ENCODE data around the gene PHB1. TPM values are rescaled to one million over a fixed set of nuclear protein-coding genes. Genes with fewer than 3 reads are reported as not detected.
"Not testable (repeated sequence)": the region's sequence is repeated elsewhere in the genome, so short reads cannot be mapped to it uniquely, and the experiment has no call there.

The PHB1 gene
- total RNA-seq, 1 donor from 2014 or later, result 199 TPM

- DNase-seq (ENCODE audit: low read depth, low spot score), result no peak
Measured at GRCh38 chr17:49406421-49407061, 8.1 kb downstream of the PHB1 start.

- DNase-seq (ENCODE audit: low read depth, low spot score), result no peak
Measured at GRCh38 chr17:49404906-49405305, 9.8 kb downstream of the PHB1 start.

GRCh38 chr17:49404361-49404760, 10.3 kb downstream of the PHB1 start:
- no peak for DNase-seq (ENCODE audit: low read depth, low spot score)

- no peak for DNase-seq (ENCODE audit: low read depth, low spot score)
Measured at GRCh38 chr17:49403514-49404289, 11.0 kb downstream of the PHB1 start.

GRCh38 chr17:49402706-49403105, 12.0 kb downstream of the PHB1 start:
- no peak for DNase-seq (ENCODE audit: low read depth, low spot score)

- DNase-seq (ENCODE audit: low read depth, low spot score), result no peak
Measured at GRCh38 chr17:49401971-49402611, 12.6 kb downstream of the PHB1 start.

GRCh38 chr17:49399995-49400394, 14.7 kb downstream of the PHB1 start:
- DNase-seq (ENCODE audit: low read depth, low spot score), result no peak

- no peak for DNase-seq (ENCODE audit: low read depth, low spot score)
Measured at GRCh38 chr17:49397586-49397985, 17.1 kb downstream of the PHB1 start.

GRCh38 chr17:49393491-49394255, 21.0 kb downstream of the PHB1 start:
- no peak for DNase-seq (ENCODE audit: low read depth, low spot score)

- no peak for DNase-seq (ENCODE audit: low read depth, low spot score)
Measured at GRCh38 chr17:49390548-49391324, 23.9 kb downstream of the PHB1 start.

- not testable (repeated sequence) for DNase-seq (ENCODE audit: low read depth, low spot score)
Measured at GRCh38 chr17:49389514-49390347, 25.0 kb downstream of the PHB1 start.

GRCh38 chr17:49388692-49389513, 25.8 kb downstream of the PHB1 start:
- no peak for DNase-seq (ENCODE audit: low read depth, low spot score)

GRCh38 chr17:49388290-49388640, 26.4 kb downstream of the PHB1 start:
- DNase-seq (ENCODE audit: low read depth, low spot score), result no peak

- no peak for DNase-seq (ENCODE audit: low read depth, low spot score)
Measured at GRCh38 chr17:49387498-49388289, 27.0 kb downstream of the PHB1 start.

GRCh38 chr17:49386373-49386772, 28.3 kb downstream of the PHB1 start:
- no peak for DNase-seq (ENCODE audit: low read depth, low spot score)

- DNase-seq (ENCODE audit: low read depth, low spot score), result no peak
Measured at GRCh38 chr17:49384951-49385350, 29.7 kb downstream of the PHB1 start.

- no peak for DNase-seq (ENCODE audit: low read depth, low spot score)
Measured at GRCh38 chr17:49383060-49383459, 31.6 kb downstream of the PHB1 start.

- DNase-seq (ENCODE audit: low read depth, low spot score), result no peak
Measured at GRCh38 chr17:49382556-49382955, 32.1 kb downstream of the PHB1 start.

- DNase-seq (ENCODE audit: low read depth, low spot score), result no peak
Measured at GRCh38 chr17:49381793-49382192, 32.9 kb downstream of the PHB1 start.
